NCI-H2107 (cell line): ENCODE results near the gene MSTN.

Experiments used
- DNase-seq: peaks from one replicate; lab custom pipeline; 2025; lab: John Stamatoyannopoulos, UW

MSTN gene

GRCh38 chr2:190062601-190063000 lies at the start of gene MSTN:
MSTN (minus strand) TSS chr2:190062729; CDS start chr2:190062596, 133 bp downstream.
- no peak for DNase-seq

- no peak for DNase-seq
Observed at GRCh38 chr2:190111166-190111565, 48.6 kb upstream of the MSTN start.

- DNase-seq, result no peak
Observed at GRCh38 chr2:190110699-190111098, 48.2 kb upstream of the MSTN start.

- DNase-seq, result no peak
Observed at GRCh38 chr2:190110131-190110530, 47.6 kb upstream of the MSTN start.

- DNase-seq, result no peak
Observed at GRCh38 chr2:190107409-190107808, 44.9 kb upstream of the MSTN start.

- DNase-seq, result no peak
Observed at GRCh38 chr2:190106783-190107182, 44.3 kb upstream of the MSTN start.

- DNase-seq, result no peak
Observed at GRCh38 chr2:190105554-190105953, 43.0 kb upstream of the MSTN start.

- DNase-seq, result no peak
Observed at GRCh38 chr2:190103144-190103543, 40.6 kb upstream of the MSTN start.

GRCh38 chr2:190099890-190100697 lies 37.6 kb upstream of the MSTN start:
- DNase-seq, result no peak

- DNase-seq, result no peak
Observed at GRCh38 chr2:190098851-190099250, 36.3 kb upstream of the MSTN start.

GRCh38 chr2:190097115-190097514 lies 34.6 kb upstream of the MSTN start:
- DNase-seq, result no peak

GRCh38 chr2:190094316-190094871 lies 31.9 kb upstream of the MSTN start:
- DNase-seq, result no peak

- no peak for DNase-seq
Observed at GRCh38 chr2:190093793-190094192, 31.3 kb upstream of the MSTN start.

- no peak for DNase-seq
Observed at GRCh38 chr2:190090148-190090547, 27.6 kb upstream of the MSTN start.

GRCh38 chr2:190088917-190089316 lies 26.4 kb upstream of the MSTN start:
- peak; percentile 26 for DNase-seq

GRCh38 chr2:190084704-190085103 lies 22.2 kb upstream of the MSTN start:
- no peak for DNase-seq

- no peak for DNase-seq
Observed at GRCh38 chr2:190082118-190082517, 19.6 kb upstream of the MSTN start.

- DNase-seq, result no peak
Observed at GRCh38 chr2:190080527-190081049, 18.1 kb upstream of the MSTN start.

GRCh38 chr2:190079160-190079559 lies 16.6 kb upstream of the MSTN start:
- DNase-seq, result no peak

- DNase-seq, result no peak
Observed at GRCh38 chr2:190075623-190076022, 13.1 kb upstream of the MSTN start.

GRCh38 chr2:190069936-190070696 lies 7.6 kb upstream of the MSTN start:
- peak; percentile 35 for DNase-seq

- DNase-seq, result no peak
Observed at GRCh38 chr2:190068764-190069163, 6.2 kb upstream of the MSTN start.

- no peak for DNase-seq
Observed at GRCh38 chr2:190065839-190066238, 3.3 kb upstream of the MSTN start.
